PC-9 (cell line): Measurements from ENCODE around the gene ACKR2.

Experiments used
- CTCF ChIP-seq: fragments of 200-600 bp; sonication (generic); conservative IDR thresholded peaks from 2 replicates; pipeline ENCODE4 v1.6.1; 2017; ENCODE audit warnings: mixed run types, antibody characterized with exemption, mild to moderate bottlenecking, moderate library complexity
- EZH2 ChIP-seq: fragments of 200-600 bp; sonication (generic); IDR thresholded peaks from 2 replicates; pipeline ENCODE4 v1.8.0; 2017; ENCODE audit warnings: antibody characterized with exemption, low read depth

GRCh38 chr3:42841332-42841731 is 32.1 kb downstream of the ACKR2 start:
- no peak for TF ChIP-seq CTCF
- TF ChIP-seq EZH2: no peak
